Activated naive CD8-positive, alpha-beta T cell treated with anti-CD3 and anti-CD28 coated beads for 36 hours (primary cell): ENCODE measurements around the gene FBXL19. TPM values are rescaled to one million over a fixed set of nuclear protein-coding genes. Genes with fewer than 3 reads are reported as not detected.

Experiments used
- DNase-seq: peaks from one replicate; pipeline ENCODE4 v3.0.0; 2021
- H3K27ac Mint-ChIP-seq: one replicate; pipeline ENCODE4 v1.8.0; 2022; ENCODE audit warnings: mild to moderate bottlenecking, moderate library complexity, mixed read lengths
- H3K27me3 Mint-ChIP-seq: one replicate; pipeline ENCODE4 v1.8.0; 2022; ENCODE audit warnings: mild to moderate bottlenecking, mixed read lengths
- H3K36me3 Mint-ChIP-seq: one replicate; pipeline ENCODE4 v1.8.0; 2021; ENCODE audit warnings: mild to moderate bottlenecking, mixed read lengths
- H3K4me1 Mint-ChIP-seq: one replicate; pipeline ENCODE4 v1.8.0; 2021; ENCODE audit warnings: mixed read lengths
- H3K4me3 Mint-ChIP-seq: one replicate; pipeline ENCODE4 v1.8.0; 2022; ENCODE audit warnings: mild to moderate bottlenecking, moderate library complexity, mixed read lengths
- H3K9me3 Mint-ChIP-seq: one replicate; pipeline ENCODE4 v1.8.0; 2022; ENCODE audit warnings: mixed read lengths
- total RNA-seq, 2 experiments: library from RNA; stranded (reverse); gene quantifications; one replicate each; pipeline ENCODE4 v1.2.3, GENCODE V29; 2021

Gene FBXL19
- total RNA-seq, 2 experiments from 2014 or later = 24.9 to 27.0 TPM

DNA sequence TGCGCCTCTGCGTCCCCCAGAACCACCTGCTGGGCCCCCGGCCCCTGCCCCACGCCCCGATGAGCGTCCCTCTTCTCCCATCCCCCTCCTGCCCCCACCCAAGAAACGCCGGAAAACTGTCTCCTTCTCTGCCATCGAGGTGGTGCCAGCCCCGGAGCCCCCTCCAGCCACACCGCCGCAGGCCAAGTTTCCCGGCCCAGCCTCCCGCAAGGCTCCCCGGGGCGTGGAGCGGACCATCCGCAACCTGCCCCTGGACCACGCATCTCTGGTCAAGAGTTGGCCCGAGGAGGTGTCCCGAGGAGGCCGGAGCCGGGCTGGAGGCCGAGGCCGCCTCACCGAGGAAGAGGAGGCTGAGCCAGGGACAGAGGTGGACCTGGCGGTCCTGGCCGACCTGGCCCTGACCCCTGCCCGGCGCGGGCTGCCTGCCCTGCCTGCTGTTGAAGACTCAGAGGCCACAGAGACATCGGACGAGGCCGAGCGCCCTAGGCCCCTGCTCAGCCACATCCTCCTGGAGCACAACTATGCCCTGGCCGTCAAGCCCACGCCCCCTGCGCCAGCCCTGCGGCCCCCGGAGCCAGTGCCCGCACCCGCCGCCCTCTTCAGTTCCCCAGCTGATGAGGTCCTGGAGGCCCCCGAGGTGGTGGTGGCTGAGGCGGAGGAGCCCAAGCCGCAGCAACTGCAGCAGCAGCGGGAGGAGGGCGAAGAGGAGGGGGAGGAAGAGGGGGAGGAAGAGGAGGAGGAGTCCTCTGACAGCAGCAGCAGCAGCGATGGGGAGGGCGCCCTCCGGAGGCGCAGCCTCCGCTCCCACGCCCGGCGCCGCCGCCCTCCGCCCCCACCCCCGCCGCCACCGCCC, 56.0 kb downstream of the FBXL19 start:
- no peak overlapping the region for H3K4me3 Mint-ChIP-seq
- peaks cover 19% of the 10 kb centered on the region for H3K36me3 Mint-ChIP-seq
- H3K27ac Mint-ChIP-seq = no peak overlapping the region
- no peaks in the 10 kb centered on the region for H3K27me3 Mint-ChIP-seq
- no peaks in the 10 kb centered on the region for H3K9me3 Mint-ChIP-seq
- no peak for DNase-seq
- H3K4me1 Mint-ChIP-seq = no peaks in the 10 kb centered on the region

DNA sequence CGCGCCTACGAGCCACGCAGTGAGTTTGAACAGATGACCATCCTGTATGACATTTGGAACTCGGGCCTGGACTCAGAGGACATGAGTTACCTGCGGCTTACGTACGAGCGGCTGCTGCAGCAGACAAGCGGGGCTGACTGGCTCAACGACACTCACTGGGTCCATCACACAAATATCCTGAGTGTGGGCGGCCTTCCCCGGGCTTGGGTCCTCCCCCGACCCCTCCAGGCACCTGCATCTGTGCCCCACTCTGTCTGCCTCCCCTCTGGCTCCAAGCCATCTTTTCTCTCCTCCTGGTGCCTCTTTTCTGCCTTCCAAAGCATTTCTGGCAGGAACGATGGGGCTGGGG, 56.6 kb downstream of the FBXL19 start:
- H3K4me3 Mint-ChIP-seq = no peak overlapping the region
- no peaks in the 10 kb centered on the region for H3K27me3 Mint-ChIP-seq
- H3K4me1 Mint-ChIP-seq = no peaks in the 10 kb centered on the region

DNA sequence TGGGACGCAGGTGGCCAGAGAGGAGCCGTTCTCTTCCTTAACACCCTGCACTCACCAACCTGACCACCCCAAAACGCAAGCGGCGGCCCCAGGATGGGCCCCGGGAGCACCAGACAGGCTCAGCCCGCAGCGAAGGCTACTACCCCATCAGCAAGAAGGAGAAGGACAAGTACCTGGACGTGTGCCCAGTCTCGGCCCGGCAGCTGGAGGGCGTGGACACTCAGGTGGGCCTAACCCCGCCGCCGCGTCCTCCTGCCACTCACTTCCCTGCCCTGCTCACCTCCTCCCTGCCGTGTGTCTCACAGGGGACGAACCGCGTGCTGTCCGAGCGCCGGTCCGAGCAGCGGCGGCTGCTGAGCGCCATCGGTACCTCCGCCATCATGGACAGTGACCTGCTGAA, 57.1 kb downstream of the FBXL19 start:
- no peak overlapping the region for H3K4me3 Mint-ChIP-seq
- peaks cover 19% of the 10 kb centered on the region for H3K36me3 Mint-ChIP-seq
- DNase-seq = no peak
- H3K9me3 Mint-ChIP-seq = no peaks in the 10 kb centered on the region
- H3K27ac Mint-ChIP-seq = no peak overlapping the region
- no peaks in the 10 kb centered on the region for H3K4me1 Mint-ChIP-seq
- no peaks in the 10 kb centered on the region for H3K27me3 Mint-ChIP-seq

More for the DNA sequence above, 56.6 kb downstream of the FBXL19 start:
- no peak overlapping the region for H3K27ac Mint-ChIP-seq
- peaks cover 19% of the 10 kb centered on the region for H3K36me3 Mint-ChIP-seq
- H3K9me3 Mint-ChIP-seq = no peaks in the 10 kb centered on the region
- DNase-seq = no peak

DNA sequence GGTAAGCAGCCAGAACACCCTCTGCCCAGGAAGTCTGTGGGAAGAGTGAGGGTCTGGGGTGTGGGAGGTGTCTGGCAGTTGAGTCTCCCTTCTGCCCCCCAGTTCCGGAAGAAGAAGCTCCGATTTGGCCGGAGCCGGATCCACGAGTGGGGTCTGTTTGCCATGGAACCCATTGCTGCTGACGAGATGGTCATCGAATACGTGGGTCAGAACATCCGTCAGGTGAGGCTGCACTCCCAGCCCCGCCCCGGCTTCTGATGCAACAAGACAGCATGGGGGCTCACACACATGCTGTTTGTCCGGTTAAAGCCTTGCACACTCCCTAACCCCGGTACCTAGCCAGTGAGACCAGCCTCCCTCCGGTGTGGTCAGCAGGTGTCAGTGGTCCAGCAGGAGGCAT, 57.6 kb downstream of the FBXL19 start:
- no peak for DNase-seq
- Mint-ChIP-seq H3K4me1 (no peaks in the 10 kb centered on the region), H3K27me3 (no peaks in the 10 kb centered on the region), H3K27ac (no peak overlapping the region), H3K36me3 (peaks cover 19% of the 10 kb centered on the region), H3K9me3 (no peaks in the 10 kb centered on the region), H3K4me3 (no peak overlapping the region)

DNA sequence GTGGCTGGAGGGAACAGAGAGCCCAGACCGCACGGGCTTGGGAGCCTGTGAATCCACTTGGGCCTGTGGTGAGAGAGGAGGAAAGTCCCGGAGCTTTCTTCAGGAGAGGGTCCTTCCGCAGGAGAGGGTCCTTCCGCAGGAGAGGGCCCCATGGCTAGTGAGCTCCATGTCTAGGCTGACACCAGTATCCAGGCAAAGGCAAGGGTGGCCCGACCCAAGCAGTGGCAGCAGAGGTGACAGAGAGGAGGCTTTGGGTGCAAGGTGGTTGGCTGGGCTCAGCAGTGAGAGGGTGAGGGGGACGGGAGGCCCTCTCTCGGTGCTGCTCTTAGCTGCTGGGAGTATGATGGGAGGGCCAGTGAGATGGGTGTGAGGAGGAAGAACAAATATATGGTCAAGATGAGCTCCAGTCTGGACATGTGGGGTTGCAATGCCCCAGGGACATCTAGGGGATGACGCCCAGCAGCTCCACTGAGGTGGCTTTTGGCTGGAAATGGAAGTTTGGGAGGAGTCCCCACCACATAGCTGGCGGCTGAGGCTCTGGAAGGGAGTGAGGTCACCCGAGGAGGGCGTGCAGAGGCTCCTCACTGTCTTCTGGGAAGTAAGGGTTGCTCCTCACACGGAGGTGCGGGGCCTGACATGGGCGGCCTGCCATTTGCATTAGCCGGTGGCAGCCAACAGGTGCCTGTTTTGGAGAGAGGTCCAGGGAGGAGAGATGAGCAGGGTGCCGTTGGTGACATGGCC, 59.3 kb downstream of the FBXL19 start:
- Mint-ChIP-seq H3K27me3 (no peaks in the 10 kb centered on the region), H3K4me3 (no peak overlapping the region), H3K27ac (no peak overlapping the region), H3K36me3 (peaks cover 11% of the 10 kb centered on the region), H3K9me3 (no peaks in the 10 kb centered on the region), H3K4me1 (no peaks in the 10 kb centered on the region)
- DNase-seq = no peak

DNA sequence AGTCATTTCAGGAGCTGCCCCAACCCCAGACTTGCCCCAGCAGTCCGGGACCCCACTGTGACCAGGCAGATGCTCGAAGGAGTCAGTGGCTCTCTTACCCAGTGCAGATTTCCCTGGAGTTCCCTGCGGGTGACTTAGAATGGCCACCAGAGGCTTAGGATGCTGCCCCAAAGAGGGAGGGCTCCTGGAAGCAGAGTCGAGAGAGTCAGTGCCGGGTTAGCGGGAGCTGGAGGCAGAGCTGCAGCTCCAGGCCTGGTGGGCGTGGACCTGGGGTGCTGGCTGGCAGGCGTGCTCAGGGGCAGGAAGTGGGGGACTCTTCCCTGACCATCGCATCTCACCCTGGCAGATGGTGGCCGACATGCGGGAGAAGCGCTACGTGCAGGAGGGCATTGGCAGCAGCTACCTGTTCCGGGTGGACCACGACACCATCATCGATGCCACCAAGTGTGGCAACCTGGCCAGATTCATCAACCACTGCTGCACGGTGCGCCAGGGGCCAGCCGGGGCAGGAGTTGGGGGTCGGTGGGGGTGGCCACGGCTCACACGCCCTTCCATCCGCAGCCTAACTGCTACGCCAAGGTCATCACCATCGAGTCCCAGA, 60.0 kb downstream of the FBXL19 start:
- H3K27ac Mint-ChIP-seq = no peak overlapping the region
- peaks cover 11% of the 10 kb centered on the region for H3K36me3 Mint-ChIP-seq
- H3K9me3 Mint-ChIP-seq = no peaks in the 10 kb centered on the region
- DNase-seq = no peak
- H3K27me3 Mint-ChIP-seq = no peaks in the 10 kb centered on the region
- no peaks in the 10 kb centered on the region for H3K4me1 Mint-ChIP-seq
- no peak overlapping the region for H3K4me3 Mint-ChIP-seq

DNA sequence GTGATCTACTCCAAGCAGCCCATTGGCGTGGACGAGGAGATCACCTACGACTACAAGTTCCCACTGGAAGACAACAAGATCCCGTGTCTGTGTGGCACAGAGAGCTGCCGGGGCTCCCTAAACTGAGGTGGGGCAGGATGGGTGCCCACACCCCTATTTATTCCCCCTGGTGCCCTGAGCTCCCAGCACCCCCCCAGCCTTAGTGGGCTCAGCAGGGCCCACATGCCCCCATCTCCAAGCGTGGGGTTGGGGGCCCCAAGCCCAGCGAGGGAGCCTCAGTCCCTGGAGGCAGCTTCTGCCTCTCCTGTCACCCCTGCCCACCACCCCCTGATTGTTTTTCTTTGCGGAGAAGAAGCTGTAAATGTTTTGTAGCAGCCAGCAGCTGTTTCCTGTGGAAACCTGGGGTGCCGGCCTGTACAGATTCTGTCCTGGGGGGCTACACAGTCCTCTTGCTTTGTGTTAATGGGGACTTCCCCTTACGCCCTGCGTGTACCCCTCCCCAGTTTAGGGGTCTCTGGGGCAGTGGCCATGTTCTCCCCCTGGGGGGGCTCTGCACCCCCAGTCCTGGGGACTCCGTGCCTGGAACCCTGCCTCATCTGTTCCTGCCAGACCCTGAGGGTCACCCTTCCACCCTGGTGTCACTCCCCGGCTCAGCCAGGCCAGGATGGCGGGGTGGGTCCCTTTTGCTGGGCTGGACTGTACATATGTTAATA, 60.7 kb downstream of the FBXL19 start:
- DNase-seq = no peak
- Mint-ChIP-seq H3K36me3 (peaks cover 8% of the 10 kb centered on the region), H3K9me3 (no peaks in the 10 kb centered on the region), H3K4me1 (no peaks in the 10 kb centered on the region), H3K27me3 (no peaks in the 10 kb centered on the region), H3K4me3 (no peak overlapping the region), H3K27ac (no peak overlapping the region)

DNA sequence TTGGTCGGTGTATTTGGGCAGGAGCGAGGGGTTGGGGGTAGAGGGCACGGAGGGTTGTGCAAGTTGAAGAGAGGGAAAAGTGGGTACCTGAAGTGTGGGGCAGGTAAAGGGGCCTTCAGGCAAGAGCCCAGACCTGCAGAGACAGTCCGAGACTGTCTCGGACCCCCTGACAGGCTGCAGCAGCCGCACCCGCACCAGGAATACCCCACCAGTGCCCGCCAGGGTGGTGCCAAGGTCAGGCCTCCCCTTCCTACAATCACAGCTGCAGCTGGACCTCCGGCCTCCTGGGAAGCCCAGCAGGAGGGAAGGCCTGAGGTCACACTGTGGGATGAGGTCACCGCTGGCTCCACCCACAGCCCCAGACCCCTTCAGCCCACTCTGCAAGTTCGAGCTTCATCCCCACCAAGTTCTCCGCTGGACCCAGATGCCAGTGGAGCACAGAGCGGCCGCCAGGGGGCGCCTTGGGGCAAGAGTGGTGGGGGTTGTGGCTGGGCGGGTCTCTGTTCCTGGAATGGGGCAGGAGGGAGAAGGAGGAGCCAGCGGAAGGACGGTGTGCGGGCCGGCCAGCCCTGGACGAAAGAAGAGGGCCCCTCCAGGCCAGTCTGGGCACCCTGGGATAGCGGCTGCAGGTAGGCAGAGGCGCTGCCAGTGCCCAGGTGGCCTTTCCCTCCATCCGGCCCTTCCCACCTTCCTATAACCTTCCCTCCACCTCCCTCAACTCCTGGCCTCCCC, 61.5 kb downstream of the FBXL19 start, which contains the start of gene HSD3B7:
TSS of gene HSD3B7 (plus strand) at position 539 of the 732 bp plus-strand sequence. CDS start 452 bp downstream, outside the sequence.
- H3K9me3 Mint-ChIP-seq = no peaks in the 10 kb centered on the region
- H3K27ac Mint-ChIP-seq = no peak within 1 kb of the TSS
- H3K4me3 Mint-ChIP-seq = no peak within 1 kb of the TSS
- DNase-seq = peak; percentile 79
- peaks cover 8% of the 10 kb centered on the region for H3K36me3 Mint-ChIP-seq
- H3K4me1 Mint-ChIP-seq = no peaks in the 10 kb centered on the region
- H3K27me3 Mint-ChIP-seq = no peaks in the 10 kb centered on the region

DNA sequence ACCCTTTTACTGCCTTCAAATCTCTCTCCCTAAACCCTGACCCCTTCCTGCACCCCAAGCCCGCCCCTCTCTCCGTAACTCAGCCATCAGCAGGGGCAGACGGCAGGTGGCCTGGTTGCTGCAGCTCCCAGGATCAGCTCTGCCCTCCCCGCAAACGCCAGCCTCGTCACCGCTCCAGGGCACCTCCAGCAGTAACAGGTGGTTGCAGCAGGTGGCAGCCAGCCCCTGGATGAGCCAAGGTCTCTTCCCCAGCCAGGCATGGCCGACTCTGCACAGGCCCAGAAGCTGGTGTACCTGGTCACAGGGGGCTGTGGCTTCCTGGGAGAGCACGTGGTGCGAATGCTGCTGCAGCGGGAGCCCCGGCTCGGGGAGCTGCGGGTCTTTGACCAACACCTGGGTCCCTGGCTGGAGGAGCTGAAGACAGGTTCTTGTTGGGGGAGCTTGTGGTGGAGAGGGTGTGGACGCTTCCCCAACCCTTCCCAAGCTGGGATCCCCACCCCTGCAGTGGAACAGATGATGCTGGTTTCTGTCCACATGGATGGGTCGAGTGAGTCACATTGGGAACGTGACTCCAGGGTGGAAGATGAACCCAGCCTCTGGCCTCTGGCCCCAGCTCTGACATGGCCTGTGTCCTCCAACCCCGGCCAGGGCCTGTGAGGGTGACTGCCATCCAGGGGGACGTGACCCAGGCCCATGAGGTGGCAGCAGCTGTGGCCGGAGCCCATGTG, 62.2 kb downstream of the FBXL19 start:
- no peak for DNase-seq
- no peak overlapping the region for H3K27ac Mint-ChIP-seq
- no peaks in the 10 kb centered on the region for H3K4me1 Mint-ChIP-seq
- H3K9me3 Mint-ChIP-seq = no peaks in the 10 kb centered on the region
- H3K4me3 Mint-ChIP-seq = no peak overlapping the region
- no peaks in the 10 kb centered on the region for H3K27me3 Mint-ChIP-seq
- H3K36me3 Mint-ChIP-seq = peaks cover 5% of the 10 kb centered on the region

DNA sequence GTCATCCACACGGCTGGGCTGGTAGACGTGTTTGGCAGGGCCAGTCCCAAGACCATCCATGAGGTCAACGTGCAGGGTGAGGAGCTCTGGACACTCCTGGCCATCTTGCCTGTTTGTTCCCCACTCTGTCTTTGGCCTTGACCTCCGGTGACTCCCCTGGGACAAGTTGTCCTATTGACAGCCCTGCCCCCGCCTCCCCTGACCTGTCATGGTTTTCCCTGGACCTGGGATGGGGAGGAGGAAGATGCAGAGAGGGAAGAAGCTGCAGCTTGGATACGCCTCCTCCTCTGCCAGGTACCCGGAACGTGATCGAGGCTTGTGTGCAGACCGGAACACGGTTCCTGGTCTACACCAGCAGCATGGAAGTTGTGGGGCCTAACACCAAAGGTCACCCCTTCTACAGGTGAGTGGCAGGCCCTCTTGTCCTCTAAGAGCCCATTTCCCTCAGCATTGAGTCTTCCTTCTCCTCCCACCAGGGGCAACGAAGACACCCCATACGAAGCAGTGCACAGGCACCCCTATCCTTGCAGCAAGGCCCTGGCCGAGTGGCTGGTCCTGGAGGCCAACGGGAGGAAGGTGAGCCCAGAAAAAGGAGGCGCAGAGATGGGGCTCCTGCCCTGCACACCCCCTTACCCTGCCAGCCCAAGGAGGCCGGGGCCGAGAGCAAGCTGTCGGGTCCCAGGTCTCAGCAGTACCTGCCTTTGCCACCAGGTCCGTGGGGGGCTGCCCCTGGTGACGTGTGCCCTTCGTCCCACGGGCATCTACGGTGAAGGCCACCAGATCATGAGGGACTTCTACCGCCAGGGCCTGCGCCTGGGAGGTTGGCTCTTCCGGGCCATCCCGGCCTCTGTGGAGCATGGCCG, 63.0 kb downstream of the FBXL19 start:
- H3K27me3 Mint-ChIP-seq = no peaks in the 10 kb centered on the region
- DNase-seq = no peak
- no peaks in the 10 kb centered on the region for H3K9me3 Mint-ChIP-seq
- H3K36me3 Mint-ChIP-seq = peaks cover 3% of the 10 kb centered on the region
- no peak overlapping the region for H3K4me3 Mint-ChIP-seq
- no peak overlapping the region for H3K27ac Mint-ChIP-seq
- no peaks in the 10 kb centered on the region for H3K4me1 Mint-ChIP-seq

DNA sequence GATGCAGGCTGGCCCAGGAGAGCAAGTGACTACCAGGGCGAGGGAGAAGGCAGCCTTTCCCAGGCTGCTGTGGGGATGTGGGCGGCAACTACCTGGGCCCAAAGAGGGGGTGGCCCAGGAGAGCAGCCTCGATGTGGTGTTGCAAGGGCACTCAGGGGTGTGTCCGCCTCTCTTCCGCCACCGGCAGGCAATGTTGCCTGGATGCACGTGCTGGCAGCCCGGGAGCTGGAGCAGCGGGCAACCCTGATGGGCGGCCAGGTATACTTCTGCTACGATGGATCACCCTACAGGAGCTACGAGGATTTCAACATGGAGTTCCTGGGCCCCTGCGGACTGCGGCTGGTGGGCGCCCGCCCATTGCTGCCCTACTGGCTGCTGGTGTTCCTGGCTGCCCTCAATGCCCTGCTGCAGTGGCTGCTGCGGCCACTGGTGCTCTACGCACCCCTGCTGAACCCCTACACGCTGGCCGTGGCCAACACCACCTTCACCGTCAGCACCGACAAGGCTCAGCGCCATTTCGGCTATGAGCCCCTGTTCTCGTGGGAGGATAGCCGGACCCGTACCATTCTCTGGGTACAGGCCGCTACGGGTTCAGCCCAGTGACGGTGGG, 64.3 kb downstream of the FBXL19 start:
- Mint-ChIP-seq H3K27me3 (no peaks in the 10 kb centered on the region), H3K9me3 (no peaks in the 10 kb centered on the region), H3K4me1 (no peaks in the 10 kb centered on the region), H3K27ac (no peak overlapping the region), H3K4me3 (no peak overlapping the region), H3K36me3 (peaks cover 1% of the 10 kb centered on the region)
- no peak for DNase-seq

DNA sequence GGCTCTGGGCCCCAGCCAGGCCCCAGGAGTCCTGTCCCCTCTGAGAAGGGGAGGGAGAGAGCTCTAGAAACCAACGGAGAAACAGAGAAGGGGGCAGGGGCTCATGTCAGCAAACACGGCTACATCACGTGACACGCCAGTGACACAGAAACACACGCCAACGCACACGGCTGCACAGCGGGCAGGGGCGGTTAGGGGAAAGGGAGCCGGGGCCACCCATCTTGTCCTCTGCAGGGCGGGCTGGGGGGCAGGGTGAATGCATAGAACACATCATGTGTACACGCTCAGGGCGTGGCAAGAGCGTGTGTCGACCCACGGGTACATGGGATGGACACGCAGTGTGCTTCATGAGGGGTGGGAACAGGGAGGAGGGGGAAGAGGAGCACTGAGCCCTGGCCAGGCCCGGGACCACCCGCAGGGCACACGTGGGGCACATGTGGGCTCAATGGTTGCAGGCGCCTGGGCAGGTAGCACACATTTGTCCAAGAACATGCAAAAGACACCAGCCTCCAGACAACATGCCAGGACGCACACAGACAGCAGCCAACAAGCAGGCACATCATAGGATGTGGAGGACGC, 66.2 kb downstream of the FBXL19 start:
- H3K27me3 Mint-ChIP-seq = no peaks in the 10 kb centered on the region
- DNase-seq = no peak
- no peak overlapping the region for H3K27ac Mint-ChIP-seq
- H3K36me3 Mint-ChIP-seq = no peaks in the 10 kb centered on the region
- no peak overlapping the region for H3K4me3 Mint-ChIP-seq
- H3K4me1 Mint-ChIP-seq = peaks cover under 1% of the 10 kb centered on the region
- H3K9me3 Mint-ChIP-seq = no peaks in the 10 kb centered on the region

DNA sequence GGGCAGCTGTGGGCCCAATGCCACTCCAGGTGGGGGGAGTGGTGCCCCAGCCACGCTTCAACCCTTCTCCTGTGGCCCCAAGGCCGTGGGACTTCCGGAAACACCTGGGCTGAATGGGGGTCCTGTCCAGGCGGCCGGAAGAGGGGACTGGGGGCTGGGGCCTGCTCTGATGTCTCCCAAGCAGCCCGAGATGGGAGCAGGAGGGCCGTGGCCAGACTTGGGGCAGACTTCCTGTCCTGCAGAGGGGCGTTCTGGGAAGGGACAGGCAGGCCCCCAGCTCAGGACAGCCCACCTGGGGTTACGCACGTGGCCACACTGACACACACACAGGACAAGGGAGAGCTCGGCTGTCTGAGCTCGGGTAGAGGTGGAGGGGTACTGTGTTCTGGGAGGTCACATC, 66.7 kb downstream of the FBXL19 start:
- Mint-ChIP-seq H3K4me1 (peaks cover 3% of the 10 kb centered on the region), H3K4me3 (no peak overlapping the region), H3K36me3 (no peaks in the 10 kb centered on the region), H3K9me3 (no peaks in the 10 kb centered on the region), H3K27ac (no peak overlapping the region), H3K27me3 (no peaks in the 10 kb centered on the region)
- DNase-seq = no peak
